IMR-90 (cell line): ENCODE data around the gene S100A4. TPM values are rescaled to one million over a fixed set of nuclear protein-coding genes. Genes with fewer than 3 reads are reported as not detected.

Source experiments
- ATAC-seq: fragments of 200-7000 bp; cut with Tn5 transposase; 2 replicates; pipeline ENCODE4 v1.9.1; 2020; ENCODE audit warnings: low read depth, mild to moderate bottlenecking, moderate library complexity
- BruUV-seq: library from RNA; stranded (reverse); fragments of 400-500 nt; replicated peaks from 2 replicates; lab custom pipeline; 2021; lab: Mats Ljungman, UMichigan
- CTCF ChIA-PET: fragments of 300-600 bp; formaldehyde crosslinking; extraction: SDS; loops from one replicate; lab custom pipeline; 2021; ENCODE audit warnings: antibody characterized with exemption; lab: Yijun Ruan, JAX
- POLR2A ChIA-PET: fragments of 300-600 bp; sonication (Branson Sonifier 250); formaldehyde crosslinking; loops from one replicate; lab custom pipeline; 2022; ENCODE audit warnings: antibody characterized with exemption; ENCODE audit not compliant: unreplicated experiment; lab: Charles Lee
- DNase-seq: peaks from one replicate; pipeline ENCODE4 v3.0.0; 2013
- H2AFZ ChIP-seq: replicated peaks from 2 replicates; pipeline ENCODE3; 2013; ENCODE audit warnings: low read length, mild to moderate bottlenecking; ENCODE audit not compliant: poor library complexity
- H2AK5ac ChIP-seq: 2 replicates; pipeline ENCODE4 v1.6.1; 2013; ENCODE audit warnings: low read depth, low read length, inconsistent platforms
- H2AK9ac ChIP-seq: replicated peaks from 2 replicates; pipeline ENCODE3; 2013; ENCODE audit warnings: mild to moderate bottlenecking, low read depth, low read length, moderate library complexity; ENCODE audit not compliant: poor library complexity
- H2BK120ac ChIP-seq: 2 replicates; pipeline ENCODE4 v1.6.1; 2013; ENCODE audit warnings: low read depth, low read length, inconsistent platforms
- H2BK15ac ChIP-seq: 3 replicates; pipeline ENCODE4 v1.6.1; 2013; ENCODE audit warnings: low read depth, low read length, inconsistent platforms
- H2BK20ac ChIP-seq: 2 replicates; pipeline ENCODE4 v1.6.1; 2013; ENCODE audit warnings: low read depth, mild to moderate bottlenecking, inconsistent platforms, low read length, moderate library complexity
- H2BK5ac ChIP-seq: 2 replicates; pipeline ENCODE4 v1.6.1; 2013; ENCODE audit warnings: mild to moderate bottlenecking, low read depth, low read length, inconsistent platforms; ENCODE audit not compliant: poor library complexity, severe bottlenecking
- H3K14ac ChIP-seq: replicated peaks from 2 replicates; pipeline ENCODE4 v1.6.1; 2013; ENCODE audit warnings: low read depth, low read length, inconsistent platforms
- H3K18ac ChIP-seq: 2 replicates; pipeline ENCODE4 v1.6.1; 2013; ENCODE audit warnings: low read depth, low read length, control low read depth
- H3K23ac ChIP-seq: 2 replicates; pipeline ENCODE4 v1.6.1; 2013; ENCODE audit warnings: low read depth, low read length, inconsistent platforms
- H3K27ac ChIP-seq: 2 replicates; pipeline ENCODE4 v1.5.1; 2013; ENCODE audit warnings: mild to moderate bottlenecking, control low read depth, low read length; ENCODE audit not compliant: insufficient read depth
- H3K27me3 ChIP-seq: 2 replicates; pipeline ENCODE4 v1.6.1; 2013; ENCODE audit warnings: low read length; ENCODE audit not compliant: control insufficient read depth, insufficient read depth
- H3K36me3 ChIP-seq: 2 replicates; pipeline ENCODE4 v1.6.1; 2013; ENCODE audit warnings: low read length, mixed read lengths; ENCODE audit not compliant: control insufficient read depth, insufficient read depth
- H3K4ac ChIP-seq: 2 replicates; pipeline ENCODE4 v1.6.1; 2013; ENCODE audit warnings: low read depth, low read length, inconsistent platforms
- H3K4me1 ChIP-seq: 2 replicates; pipeline ENCODE4 v1.6.1; 2013; ENCODE audit warnings: low read length, mixed read lengths; ENCODE audit not compliant: control insufficient read depth, insufficient read depth
- H3K4me2 ChIP-seq: 2 replicates; pipeline ENCODE4 v1.6.1; 2013; ENCODE audit warnings: low read depth, mild to moderate bottlenecking, control low read depth, low read length, moderate library complexity
- H3K4me3 ChIP-seq: 2 replicates; pipeline ENCODE4 v1.5.1; 2013; ENCODE audit warnings: low read depth, mild to moderate bottlenecking, control low read depth, low read length, moderate library complexity; ENCODE audit not compliant: insufficient read depth
- H3K56ac ChIP-seq: 2 replicates; pipeline ENCODE4 v1.6.1; 2013; ENCODE audit warnings: low read length, inconsistent platforms; ENCODE audit not compliant: insufficient read depth; ENCODE audit errors: extremely low read depth
- H3K79me1 ChIP-seq, 2 experiments: 2 replicates each; pipeline ENCODE4 v1.6.1; 2013; ENCODE audit warnings: low read length in 2 of 2, inconsistent platforms in 1 of 2, low read depth in 1 of 2
- H3K9ac ChIP-seq: 2 replicates; pipeline ENCODE4 v1.6.1; 2013; ENCODE audit warnings: low read depth, low read length, control low read depth
- H3K9me1 ChIP-seq: 2 replicates; pipeline ENCODE4 v1.6.1; 2013; ENCODE audit warnings: low read length, inconsistent platforms; ENCODE audit not compliant: insufficient read depth
- H3K9me3 ChIP-seq: 2 replicates; pipeline ENCODE4 v1.6.1; 2013; ENCODE audit warnings: low read length; ENCODE audit not compliant: control insufficient read depth, insufficient read depth
- H4K20me1 ChIP-seq: 2 replicates; pipeline ENCODE4 v1.6.1; 2013; ENCODE audit warnings: low read length, inconsistent platforms; ENCODE audit not compliant: insufficient read depth
- H4K5ac ChIP-seq: 2 replicates; pipeline ENCODE4 v1.6.1; 2013; ENCODE audit warnings: mild to moderate bottlenecking, low read depth, low read length, control low read depth
- H4K8ac ChIP-seq, 2 experiments: 2 replicates each; pipeline ENCODE4 v1.6.1; 2013; ENCODE audit warnings: low read depth in 2 of 2, low read length in 2 of 2, control low read depth in 1 of 2, inconsistent platforms in 1 of 2
- H4K91ac ChIP-seq: 2 replicates; pipeline ENCODE4 v1.6.1; 2013; ENCODE audit warnings: low read depth, low read length, inconsistent platforms; ENCODE audit not compliant: insufficient read depth
- CEBPB ChIP-seq: IDR thresholded peaks from 2 replicates; pipeline ENCODE4 v1.6.1; 2012; ENCODE audit warnings: low read depth, low read length, improper control_type of control experiment
- CHD1 ChIP-seq: IDR thresholded peaks from 2 replicates; pipeline ENCODE4 v1.6.1; 2012; ENCODE audit warnings: low read depth, low read length, improper control_type of control experiment
- FOS ChIP-seq: fragments of 150-350 bp; IDR thresholded peaks from 2 replicates; pipeline ENCODE4 v1.6.1; 2016; ENCODE audit warnings: low read depth, low read length
- MXI1 ChIP-seq: IDR thresholded peaks from 2 replicates; pipeline ENCODE4 v1.6.1; 2012; ENCODE audit warnings: low read depth, mild to moderate bottlenecking, low read length, moderate library complexity, borderline replicate concordance
- RAD21 ChIP-seq: IDR thresholded peaks from 2 replicates; pipeline ENCODE4 v1.6.1; 2012; ENCODE audit warnings: low read length, improper control_type of control experiment
- RFX5 ChIP-seq: IDR thresholded peaks from 2 replicates; pipeline ENCODE4 v1.8.0; 2012; ENCODE audit warnings: low read depth, mild to moderate bottlenecking, low read length, moderate library complexity
- SMC3 ChIP-seq: fragments of 150-350 bp; IDR thresholded peaks from 2 replicates; pipeline ENCODE4 v1.6.1; 2016; ENCODE audit warnings: low read depth, mild to moderate bottlenecking, antibody characterized with exemption, low read length, moderate library complexity
- WGBS, 2 experiments: methylation state at CpG; one replicate each; pipeline versions ENCODE4 v1.1.5 to v1.1.7; 2013; ENCODE audit warnings: missing lambda C conversion rate in 2 of 2; ENCODE audit not compliant: insufficient read length in 1 of 2; ENCODE audit errors: extremely low coverage in 2 of 2; 5-methylcytosine and 5-hydroxymethylcytosine counted together
- dilution Hi-C: fragments of 300-500 bp; cut with HindIII; formaldehyde crosslinking; loops from one replicate; pipeline ENCODE4 v1.14.3; 2018; ENCODE audit warnings: low sequenced_read_pairs; ENCODE audit not compliant: unreplicated experiment
- in situ Hi-C: fragments of 300-500 bp; cut with MboI; formaldehyde crosslinking; loops from 3 replicates; pipeline ENCODE4 v1.14.3; 2019; ENCODE audit warnings: low sequenced_read_pairs, inconsistent platforms, mixed read lengths
- intact Hi-C: fragments of 100-400 bp; cut with micrococcal nuclease; formaldehyde crosslinking; loops from 2 replicates; pipeline ENCODE4 v1.10.0; 2022
- polyA plus RNA-seq, 3 experiments: library from polyadenylated mRNA; depleted of rRNA; stranded (reverse); fragments of >200 nt; gene quantifications; 2 replicates each; pipeline ENCODE4 v1.2.3, GENCODE V29; 2012; ENCODE audit warnings: low replicate concordance in 1 of 3
- total RNA-seq: library from RNA; depleted of rRNA; stranded (reverse); fragments of >200 nt; gene quantifications from 2 replicates; pipeline ENCODE4 v1.2.3, GENCODE V29; 2012
- TF ChIP-seq, protein P1 (sequence below): conservative IDR thresholded peaks from 2 replicates; pipeline ENCODE4 v1.5.1; 2012; ENCODE audit warnings: mild to moderate bottlenecking, low read depth, low read length, improper control_type of control experiment
- TF ChIP-seq, protein P2 (sequence below): fragments of 150-350 bp; IDR thresholded peaks from 2 replicates; pipeline ENCODE4 v1.6.1; 2016; ENCODE audit warnings: low read depth, mild to moderate bottlenecking, low read length, moderate library complexity, borderline replicate concordance

Gene S100A4
- total and polyA plus RNA-seq, 2 of the 4 experiments (the other 2 are of a cell fraction) = 5.6 to 16.6 TPM

DNA sequence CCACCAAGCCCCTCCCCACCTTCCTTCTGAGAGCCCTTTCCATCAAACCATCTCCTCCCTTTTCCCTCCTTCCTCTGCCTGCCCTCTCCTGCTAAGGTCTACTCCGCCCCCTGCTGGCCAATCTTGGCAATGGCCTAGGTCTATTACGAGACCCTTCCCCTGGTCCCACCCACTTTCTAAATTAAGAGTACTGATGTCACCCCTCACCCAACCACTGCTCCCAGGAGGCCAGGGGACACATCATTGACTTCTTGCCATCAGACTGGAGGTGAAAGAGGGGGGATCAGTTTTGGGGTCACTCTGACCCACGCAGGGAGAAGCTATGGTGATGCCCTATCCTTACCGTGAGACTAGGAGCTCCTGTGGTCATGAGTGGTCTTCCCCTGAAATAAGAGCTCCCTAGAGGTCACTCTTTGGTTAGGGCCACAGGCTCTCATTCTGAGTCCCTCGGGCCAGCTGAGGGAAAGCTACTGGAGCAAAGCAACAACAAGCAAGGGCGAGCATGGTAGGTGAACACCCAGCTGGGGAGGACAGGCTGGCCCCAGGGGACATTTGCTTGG is 50.5 kb downstream of the S100A4 start:
- peaks cover 6% of the 10 kb centered on the region; the same call in 1 of the 2 replicates for H3K9me1 ChIP-seq
- H2BK5ac ChIP-seq = no peak overlapping the region
- no peak overlapping the region for H3K4ac ChIP-seq
- TF ChIP-seq SMC3 (peak; percentile 91), RFX5 (no peak), FOS (no peak), CHD1 (no peak), RAD21 (peak; percentile 84), CEBPB (no peak), MXI1 (no peak)
- TF ChIP-seq, protein P1, sequence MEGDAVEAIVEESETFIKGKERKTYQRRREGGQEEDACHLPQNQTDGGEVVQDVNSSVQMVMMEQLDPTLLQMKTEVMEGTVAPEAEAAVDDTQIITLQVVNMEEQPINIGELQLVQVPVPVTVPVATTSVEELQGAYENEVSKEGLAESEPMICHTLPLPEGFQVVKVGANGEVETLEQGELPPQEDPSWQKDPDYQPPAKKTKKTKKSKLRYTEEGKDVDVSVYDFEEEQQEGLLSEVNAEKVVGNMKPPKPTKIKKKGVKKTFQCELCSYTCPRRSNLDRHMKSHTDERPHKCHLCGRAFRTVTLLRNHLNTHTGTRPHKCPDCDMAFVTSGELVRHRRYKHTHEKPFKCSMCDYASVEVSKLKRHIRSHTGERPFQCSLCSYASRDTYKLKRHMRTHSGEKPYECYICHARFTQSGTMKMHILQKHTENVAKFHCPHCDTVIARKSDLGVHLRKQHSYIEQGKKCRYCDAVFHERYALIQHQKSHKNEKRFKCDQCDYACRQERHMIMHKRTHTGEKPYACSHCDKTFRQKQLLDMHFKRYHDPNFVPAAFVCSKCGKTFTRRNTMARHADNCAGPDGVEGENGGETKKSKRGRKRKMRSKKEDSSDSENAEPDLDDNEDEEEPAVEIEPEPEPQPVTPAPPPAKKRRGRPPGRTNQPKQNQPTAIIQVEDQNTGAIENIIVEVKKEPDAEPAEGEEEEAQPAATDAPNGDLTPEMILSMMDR = peak; percentile 90
- TF ChIP-seq, protein P2, sequence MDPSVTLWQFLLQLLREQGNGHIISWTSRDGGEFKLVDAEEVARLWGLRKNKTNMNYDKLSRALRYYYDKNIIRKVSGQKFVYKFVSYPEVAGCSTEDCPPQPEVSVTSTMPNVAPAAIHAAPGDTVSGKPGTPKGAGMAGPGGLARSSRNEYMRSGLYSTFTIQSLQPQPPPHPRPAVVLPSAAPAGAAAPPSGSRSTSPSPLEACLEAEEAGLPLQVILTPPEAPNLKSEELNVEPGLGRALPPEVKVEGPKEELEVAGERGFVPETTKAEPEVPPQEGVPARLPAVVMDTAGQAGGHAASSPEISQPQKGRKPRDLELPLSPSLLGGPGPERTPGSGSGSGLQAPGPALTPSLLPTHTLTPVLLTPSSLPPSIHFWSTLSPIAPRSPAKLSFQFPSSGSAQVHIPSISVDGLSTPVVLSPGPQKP = no peak
- H3K36me3 ChIP-seq = no peaks in the 10 kb centered on the region
- dilution Hi-C loops (no loop called here), in situ Hi-C loops (no loop called here), intact Hi-C loops (loop anchor here (1.0 kb wide), 2 partner anchors 95 to 143 kb away; no protein-coding TSS in a partner anchor)
- BruUV-seq = no TSS peak
- H3K56ac ChIP-seq = no peak overlapping the region
- WGBS, 2 experiments = 0% methylated on average over 1 of the region's 6 CpGs; no CpG with 5 or more reads in 1 of the 2 experiments
- H2AK9ac ChIP-seq = no peak overlapping the region
- no peak overlapping the region for H3K9ac ChIP-seq
- no peak overlapping the region for H4K5ac ChIP-seq
- H3K4me3 ChIP-seq = no peak overlapping the region
- DNase-seq (peak; percentile 52), ATAC-seq (peak; percentile 71)
- H3K4me1 ChIP-seq = peaks cover 5% of the 10 kb centered on the region; the same call in 1 of the 2 replicates
- H3K18ac ChIP-seq = no peak overlapping the region
- no peaks in the 10 kb centered on the region for H3K79me1 ChIP-seq
- H2AFZ ChIP-seq = peak overlapping the region; percentile 4
- peaks cover 3% of the 10 kb centered on the region for H4K20me1 ChIP-seq
- H2BK20ac ChIP-seq = no peak overlapping the region
- H4K91ac ChIP-seq = no peak overlapping the region
- H3K9me3 ChIP-seq = no peaks in the 10 kb centered on the region
- H3K27me3 ChIP-seq = peaks cover 14% of the 10 kb centered on the region
- no peak overlapping the region for H2AK5ac ChIP-seq
- ChIA-PET POLR2A (no interaction called here), CTCF (interaction anchor here (0.6 to 3.4 kb wide), 14 partner anchors 10 to 149 kb away, joined by 3 to 41 read pairs (median 4); partner anchors contain the start of gene S100A9)
- no peak overlapping the region for H3K27ac ChIP-seq
- no peak overlapping the region for H3K23ac ChIP-seq
- no peak overlapping the region for H2BK15ac ChIP-seq
- no peak overlapping the region for H2BK120ac ChIP-seq
- H3K14ac ChIP-seq = no peak overlapping the region
- H4K8ac ChIP-seq = no peak overlapping the region
- H3K4me2 ChIP-seq = no peak overlapping the region
